ENCODE results near the gene ANXA7.

GRCh38 chr10:73448384-73448783 is 34.5 kb upstream of the ANXA7 start:
- TF ChIP-seq MAX (IDR thresholded peaks at IDR 0.05; ENCODE audit: insufficient read depth, insufficient read length): no peak
- TF ChIP-seq EZH2 (IDR thresholded peaks at IDR 0.05; ENCODE audit: borderline replicate concordance, low read depth, low read length, severe bottlenecking): no peak
- no peak for TF ChIP-seq CTCF (IDR thresholded peaks at IDR 0.05; ENCODE audit: extremely low read depth in 1 of 2, insufficient read depth in 1 of 2, low read depth in 1 of 2, low read length in 2 of 2)
- TF ChIP-seq POLR2AphosphoS5 (IDR thresholded peaks at IDR 0.05; ENCODE audit: insufficient read depth, low read depth, low read length): no peak

Measured in endothelial cell of umbilical vein (primary cell).